SK-N-SH (cell line): ENCODE data around the gene DNASE1L2. TPM values are rescaled to one million over a fixed set of nuclear protein-coding genes. Genes with fewer than 3 reads are reported as not detected.

ENCODE experiments used
- CTCF ChIA-PET: fragments of 300-600, 350-600 bp; formaldehyde crosslinking; extraction: SDS; loops from one replicate; lab custom pipeline; 2021; lab: Yijun Ruan, JAX
- POLR2A ChIA-PET: fragments of 350-600 bp; sonication (Branson Sonifier 250); formaldehyde crosslinking; extraction: SDS; loops from one replicate; lab custom pipeline; 2020; ENCODE audit warnings: antibody characterized with exemption, inconsistent platforms; lab: Yijun Ruan, JAX
- DNase-seq: peaks from one replicate; pipeline ENCODE4 v3.0.0; 2012
- H2AFZ ChIP-seq: fragments of 200-600 bp; sonication (generic); 2 replicates; pipeline ENCODE4 v1.8.1; 2016; ENCODE audit warnings: antibody characterized with exemption, mild to moderate bottlenecking, low read depth
- H3F3A ChIP-seq: fragments of 200-600 bp; sonication (generic); replicated peaks from 2 replicates; pipeline ENCODE3; 2016; ENCODE audit warnings: antibody characterized with exemption, mild to moderate bottlenecking; ENCODE audit not compliant: insufficient read depth
- H3K27ac ChIP-seq, 2 experiments: fragments of 200-500 bp in 1 of 2; fragments of 200-600 bp in 1 of 2; sonication (Bioruptor generic) in 1 of 2; sonication (generic), shearing (Covaris generic) in 1 of 2; 2 replicates each; pipeline versions ENCODE4 v1.5.1 to v1.6.1; 2014 to 2016; ENCODE audit warnings: low read depth in 2 of 2, inconsistent platforms in 1 of 2, low read length in 1 of 2, mild to moderate bottlenecking in 1 of 2, mixed read lengths in 1 of 2
- H3K27me3 ChIP-seq: fragments of 200-600 bp; sonication (generic), shearing (Covaris generic); 2 replicates; pipeline ENCODE4 v1.6.1; 2016; ENCODE audit warnings: mixed run types; ENCODE audit not compliant: insufficient read depth
- H3K36me3 ChIP-seq, 2 experiments: fragments of 200-500 bp in 1 of 2; fragments of 200-600 bp in 1 of 2; sonication (Bioruptor generic) in 1 of 2; sonication (generic) in 1 of 2; replicated peaks in 1 of 2; 2 replicates each; pipeline versions ENCODE3 to v1.5.1; 2014 to 2016; ENCODE audit warnings: low read length in 1 of 2, mild to moderate bottlenecking in 1 of 2; ENCODE audit not compliant: insufficient read depth in 2 of 2, control insufficient read depth in 1 of 2
- H3K4me1 ChIP-seq, 2 experiments: fragments of 200-500 bp in 1 of 2; fragments of 200-600 bp in 1 of 2; sonication (Bioruptor generic) in 1 of 2; sonication (generic), shearing (Covaris generic) in 1 of 2; 2 replicates each; pipeline versions ENCODE4 v1.5.1 to v1.6.1; 2014 to 2016; ENCODE audit warnings: low read depth in 1 of 2, low read length in 1 of 2, mixed run types in 1 of 2; ENCODE audit not compliant: insufficient read depth in 2 of 2, control insufficient read depth in 1 of 2
- H3K4me2 ChIP-seq: fragments of 200-600 bp; sonication (generic), shearing (Covaris generic); 2 replicates; pipeline ENCODE4 v1.6.1; 2017; ENCODE audit warnings: mixed run types
- H3K4me3 ChIP-seq, 2 experiments: fragments of 200-500 bp in 1 of 2; fragments of 200-600 bp in 1 of 2; sonication (Bioruptor generic) in 1 of 2; sonication (generic), shearing (Covaris generic) in 1 of 2; 2 replicates each; pipeline versions ENCODE4 v1.5.1 to v1.8.1; 2014 to 2016; ENCODE audit warnings: low read depth in 2 of 2, inconsistent platforms in 1 of 2, low read length in 1 of 2, mild to moderate bottlenecking in 1 of 2, mixed read lengths in 1 of 2, moderate library complexity in 1 of 2
- H3K79me2 ChIP-seq: fragments of 200-600 bp; sonication (generic); 2 replicates; pipeline ENCODE4 v1.8.1; 2017; ENCODE audit warnings: mild to moderate bottlenecking; ENCODE audit not compliant: insufficient read depth
- H3K9ac ChIP-seq: fragments of 200-600 bp; sonication (generic); 2 replicates; pipeline ENCODE4 v1.6.1; 2017; ENCODE audit warnings: mixed run types
- H3K9me2 ChIP-seq: fragments of 200-600 bp; sonication (generic); 2 replicates; pipeline ENCODE4 v1.6.1; 2017; ENCODE audit warnings: mixed run types
- H3K9me3 ChIP-seq: fragments of 200-600 bp; sonication (generic); 2 replicates; pipeline ENCODE4 v1.6.1; 2017; ENCODE audit warnings: mixed run types, mild to moderate bottlenecking, moderate library complexity
- H4K20me1 ChIP-seq: fragments of 200-600 bp; sonication (generic); 2 replicates; pipeline ENCODE4 v1.6.1; 2017; ENCODE audit warnings: mild to moderate bottlenecking, mixed run types; ENCODE audit not compliant: insufficient read depth
- CHD2 ChIP-seq: fragments of 150-350 bp; IDR thresholded peaks from 2 replicates; pipeline ENCODE4 v1.6.1; 2018; ENCODE audit warnings: low read length; ENCODE audit not compliant: partially characterized antibody
- EZH2phosphoT487 ChIP-seq: fragments of 200-600 bp; sonication (generic); IDR thresholded peaks from 2 replicates; pipeline ENCODE4 v1.6.1; 2017; ENCODE audit warnings: low read depth, mixed run types, mild to moderate bottlenecking, antibody characterized with exemption, moderate library complexity, borderline replicate concordance
- FOXJ3 ChIP-seq: sonication (generic); formaldehyde crosslinking; IDR thresholded peaks from 2 replicates; pipeline ENCODE4 v1.5.1; 2020; ENCODE audit warnings: mild to moderate bottlenecking, missing genetic modification reagents
- GABPA ChIP-seq: IDR thresholded peaks from 2 replicates; pipeline ENCODE4 v1.4.0; 2012; ENCODE audit warnings: low read depth, mild to moderate bottlenecking
- GATA2 ChIP-seq: sonication (generic); formaldehyde crosslinking; IDR thresholded peaks from 2 replicates; pipeline ENCODE4 v1.5.0; 2020; ENCODE audit warnings: mild to moderate bottlenecking, missing genetic modification reagents
- MEF2A ChIP-seq: IDR thresholded peaks from 2 replicates; pipeline ENCODE4 v1.4.0; 2012; ENCODE audit warnings: low read depth, borderline replicate concordance
- MXI1 ChIP-seq: IDR thresholded peaks from 2 replicates; pipeline ENCODE4 v1.6.1; 2012; ENCODE audit warnings: mild to moderate bottlenecking, low read depth, low read length, improper control_type of control experiment
- NRF1 ChIP-seq: IDR thresholded peaks from 2 replicates; pipeline ENCODE4 v1.6.1; 2012; ENCODE audit warnings: low read depth, mild to moderate bottlenecking, low read length
- POLR2AphosphoS5 ChIP-seq: IDR thresholded peaks from 2 replicates; pipeline ENCODE4 v1.6.1; 2012; ENCODE audit warnings: low read depth, low read length
- RAD21 ChIP-seq: IDR thresholded peaks from 2 replicates; pipeline ENCODE4 v1.6.1; 2012; ENCODE audit warnings: mild to moderate bottlenecking, low read length
- RCOR1 ChIP-seq: fragments of 150-350 bp; IDR thresholded peaks from 2 replicates; pipeline ENCODE4 v1.6.1; 2017; ENCODE audit warnings: antibody characterized with exemption, low read length
- SMC3 ChIP-seq: IDR thresholded peaks from 2 replicates; pipeline ENCODE4 v1.6.1; 2012; ENCODE audit warnings: low read depth, low read length, improper control_type of control experiment
- TCF12 ChIP-seq: IDR thresholded peaks from 2 replicates; pipeline ENCODE4 v1.4.0; 2012
- TEAD4 ChIP-seq: IDR thresholded peaks from 2 replicates; pipeline ENCODE4 v1.4.0; 2012; ENCODE audit warnings: mild to moderate bottlenecking, borderline replicate concordance; ENCODE audit not compliant: insufficient read depth
- WGBS: methylation state at CpG from one replicate; pipeline ENCODE4 v1.1.6; 2017; ENCODE audit warnings: low lambda C conversion rate; 5-methylcytosine and 5-hydroxymethylcytosine counted together
- polyA plus RNA-seq, 3 experiments: library from polyadenylated mRNA; depleted of rRNA; stranded (reverse); fragments of >200 nt; gene quantifications; 2 replicates each; pipeline ENCODE4 v1.2.3, GENCODE V29; 2012
- TF ChIP-seq, protein P1 (sequence below): fragments of 200-600 bp; sonication (generic); IDR thresholded peaks from 2 replicates; pipeline ENCODE4 v1.6.1; 2017; ENCODE audit warnings: antibody characterized with exemption, mild to moderate bottlenecking, moderate library complexity
- TF ChIP-seq, protein P2 (sequence below): IDR thresholded peaks from 2 replicates; pipeline ENCODE4 v1.4.0; 2012; ENCODE audit warnings: low read depth, borderline replicate concordance
- TF ChIP-seq, protein P3 (sequence below): fragments of 150-350 bp; IDR thresholded peaks from 2 replicates; pipeline ENCODE4 v1.6.1; 2017; ENCODE audit warnings: antibody characterized with exemption, low read length, low read depth, borderline replicate concordance
- TF ChIP-seq, protein P4 (sequence below): IDR thresholded peaks from 2 replicates; pipeline ENCODE4; 2012

Gene DNASE1L2
- polyA plus RNA-seq, 1 of the 3 experiments (the other 2 are of a cell fraction): 2.5 TPM

DNA sequence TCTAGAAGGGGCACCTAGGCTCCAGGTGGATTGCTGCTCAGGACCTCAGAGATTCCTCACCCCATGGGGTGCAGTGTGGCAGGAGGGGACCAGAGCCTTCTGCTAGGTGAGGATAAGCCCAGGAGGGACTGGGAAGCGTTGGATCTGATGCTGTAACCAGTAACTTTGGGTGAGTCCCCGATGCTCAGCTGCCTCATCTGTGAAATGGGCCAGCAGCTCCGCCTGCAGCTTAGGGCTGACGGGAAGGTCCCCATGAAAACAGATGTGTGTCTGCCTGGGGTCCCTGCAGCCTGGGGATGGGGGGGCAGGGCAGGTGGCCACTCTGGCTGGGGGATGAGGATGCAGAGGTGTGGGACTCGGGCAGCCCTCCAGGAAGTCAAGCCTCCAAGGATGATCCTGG lies 37.1 kb upstream of the DNASE1L2 start:
- POLR2A ChIA-PET: interaction anchor here (1.7 kb wide), 1 partner anchor 44 kb away, joined by 5 read pairs; the partner anchor contains the start of gene TRAF7
- peaks cover 0 to 18% of the 10 kb centered on the region in 2 experiments; a peak in 1 of 4 replicates for H3K4me1 ChIP-seq
- H4K20me1 ChIP-seq: no peaks in the 10 kb centered on the region
- no peak overlapping the region for H3K4me2 ChIP-seq
- no peaks in the 10 kb centered on the region for H3F3A ChIP-seq
- no peak for DNase-seq
- H2AFZ ChIP-seq: no peak overlapping the region
- H3K36me3 ChIP-seq: no peaks in the 10 kb centered on the region
- no peaks in the 10 kb centered on the region for H3K9me3 ChIP-seq
- no peak overlapping the region for H3K9ac ChIP-seq
- CTCF ChIA-PET: interaction anchor here (1.0 kb wide), 2 partner anchors 46 to 52 kb away, joined by 3 to 4 read pairs; partner anchors contain the start of gene ECI1
- H3K27me3 ChIP-seq: no peaks in the 10 kb centered on the region
- WGBS: 62% methylated on average over 3 of the region's 5 CpGs
- TF ChIP-seq TCF12: no peak
- no peak for TF ChIP-seq POLR2AphosphoS5
- TF ChIP-seq MXI1: no peak
- TF ChIP-seq, protein P1, sequence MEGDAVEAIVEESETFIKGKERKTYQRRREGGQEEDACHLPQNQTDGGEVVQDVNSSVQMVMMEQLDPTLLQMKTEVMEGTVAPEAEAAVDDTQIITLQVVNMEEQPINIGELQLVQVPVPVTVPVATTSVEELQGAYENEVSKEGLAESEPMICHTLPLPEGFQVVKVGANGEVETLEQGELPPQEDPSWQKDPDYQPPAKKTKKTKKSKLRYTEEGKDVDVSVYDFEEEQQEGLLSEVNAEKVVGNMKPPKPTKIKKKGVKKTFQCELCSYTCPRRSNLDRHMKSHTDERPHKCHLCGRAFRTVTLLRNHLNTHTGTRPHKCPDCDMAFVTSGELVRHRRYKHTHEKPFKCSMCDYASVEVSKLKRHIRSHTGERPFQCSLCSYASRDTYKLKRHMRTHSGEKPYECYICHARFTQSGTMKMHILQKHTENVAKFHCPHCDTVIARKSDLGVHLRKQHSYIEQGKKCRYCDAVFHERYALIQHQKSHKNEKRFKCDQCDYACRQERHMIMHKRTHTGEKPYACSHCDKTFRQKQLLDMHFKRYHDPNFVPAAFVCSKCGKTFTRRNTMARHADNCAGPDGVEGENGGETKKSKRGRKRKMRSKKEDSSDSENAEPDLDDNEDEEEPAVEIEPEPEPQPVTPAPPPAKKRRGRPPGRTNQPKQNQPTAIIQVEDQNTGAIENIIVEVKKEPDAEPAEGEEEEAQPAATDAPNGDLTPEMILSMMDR: no peak
- no peaks in the 10 kb centered on the region for H3K9me2 ChIP-seq
- no peaks in the 10 kb centered on the region for H3K79me2 ChIP-seq
- H3K4me3 ChIP-seq: no peak overlapping the region
- no peak overlapping the region for H3K27ac ChIP-seq

DNA sequence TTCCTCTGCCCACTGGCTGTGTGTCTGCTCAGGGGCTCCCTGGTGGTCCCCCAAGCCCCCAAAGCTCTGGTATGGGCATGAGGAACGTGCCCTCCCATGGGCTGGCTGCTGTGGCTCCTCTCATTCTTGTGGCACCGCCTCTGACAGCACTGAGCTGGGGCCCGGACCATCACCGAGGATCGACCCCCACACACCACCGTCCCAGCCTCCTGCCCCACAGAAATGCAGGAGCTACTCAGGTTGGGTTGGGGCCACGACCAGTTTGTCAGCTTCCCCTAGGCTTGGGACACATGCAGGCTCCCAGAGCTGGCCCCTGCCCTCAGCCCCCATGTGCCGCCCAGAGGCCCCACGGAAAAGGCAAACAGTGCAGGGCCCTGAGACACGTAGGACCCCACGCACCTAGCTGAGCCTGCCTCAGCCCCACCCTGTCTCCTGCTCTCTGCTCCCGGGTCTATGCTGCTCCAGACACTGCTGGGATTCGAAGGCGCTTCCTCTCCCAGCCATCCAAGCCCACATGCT lies 36.6 kb upstream of the DNASE1L2 start:
- Histone ChIP-seq H3F3A (peaks cover 4% of the 10 kb centered on the region), H4K20me1 (no peaks in the 10 kb centered on the region), H3K9me3 (no peaks in the 10 kb centered on the region), H3K79me2 (no peaks in the 10 kb centered on the region), H3K4me1 (peaks cover 0 to 17% of the 10 kb centered on the region in 2 experiments; a peak in 2 of 4 replicates), H3K27me3 (no peaks in the 10 kb centered on the region), H2AFZ (no peak overlapping the region), H3K27ac (no peak overlapping the region), H3K9me2 (no peaks in the 10 kb centered on the region), H3K4me3 (no peak overlapping the region), H3K9ac (no peak overlapping the region), H3K4me2 (no peak overlapping the region), H3K36me3 (no peaks in the 10 kb centered on the region)
- ChIA-PET CTCF (no interaction called here), POLR2A (interaction anchor here (1.7 kb wide), 1 partner anchor 44 kb away, joined by 5 read pairs; the partner anchor contains the start of gene TRAF7)
- DNase-seq: no peak
- TF ChIP-seq GABPA (no peak), CHD2 (no peak), SMC3 (no peak), TEAD4 (no peak), RCOR1 (no peak), MEF2A (no peak), TCF12 (no peak), EZH2phosphoT487 (no peak), NRF1 (no peak), MXI1 (no peak), GATA2 (CRISPR knock-in tag) (no peak), POLR2AphosphoS5 (no peak), RAD21 (no peak), FOXJ3 (CRISPR knock-in tag) (no peak)
- TF ChIP-seq, protein P2, sequence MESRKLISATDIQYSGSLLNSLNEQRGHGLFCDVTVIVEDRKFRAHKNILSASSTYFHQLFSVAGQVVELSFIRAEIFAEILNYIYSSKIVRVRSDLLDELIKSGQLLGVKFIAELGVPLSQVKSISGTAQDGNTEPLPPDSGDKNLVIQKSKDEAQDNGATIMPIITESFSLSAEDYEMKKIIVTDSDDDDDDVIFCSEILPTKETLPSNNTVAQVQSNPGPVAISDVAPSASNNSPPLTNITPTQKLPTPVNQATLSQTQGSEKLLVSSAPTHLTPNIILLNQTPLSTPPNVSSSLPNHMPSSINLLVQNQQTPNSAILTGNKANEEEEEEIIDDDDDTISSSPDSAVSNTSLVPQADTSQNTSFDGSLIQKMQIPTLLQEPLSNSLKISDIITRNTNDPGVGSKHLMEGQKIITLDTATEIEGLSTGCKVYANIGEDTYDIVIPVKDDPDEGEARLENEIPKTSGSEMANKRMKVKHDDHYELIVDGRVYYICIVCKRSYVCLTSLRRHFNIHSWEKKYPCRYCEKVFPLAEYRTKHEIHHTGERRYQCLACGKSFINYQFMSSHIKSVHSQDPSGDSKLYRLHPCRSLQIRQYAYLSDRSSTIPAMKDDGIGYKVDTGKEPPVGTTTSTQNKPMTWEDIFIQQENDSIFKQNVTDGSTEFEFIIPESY: no peak
- TF ChIP-seq, protein P3, sequence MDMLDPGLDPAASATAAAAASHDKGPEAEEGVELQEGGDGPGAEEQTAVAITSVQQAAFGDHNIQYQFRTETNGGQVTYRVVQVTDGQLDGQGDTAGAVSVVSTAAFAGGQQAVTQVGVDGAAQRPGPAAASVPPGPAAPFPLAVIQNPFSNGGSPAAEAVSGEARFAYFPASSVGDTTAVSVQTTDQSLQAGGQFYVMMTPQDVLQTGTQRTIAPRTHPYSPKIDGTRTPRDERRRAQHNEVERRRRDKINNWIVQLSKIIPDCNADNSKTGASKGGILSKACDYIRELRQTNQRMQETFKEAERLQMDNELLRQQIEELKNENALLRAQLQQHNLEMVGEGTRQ: no peak
- TF ChIP-seq, protein P4, sequence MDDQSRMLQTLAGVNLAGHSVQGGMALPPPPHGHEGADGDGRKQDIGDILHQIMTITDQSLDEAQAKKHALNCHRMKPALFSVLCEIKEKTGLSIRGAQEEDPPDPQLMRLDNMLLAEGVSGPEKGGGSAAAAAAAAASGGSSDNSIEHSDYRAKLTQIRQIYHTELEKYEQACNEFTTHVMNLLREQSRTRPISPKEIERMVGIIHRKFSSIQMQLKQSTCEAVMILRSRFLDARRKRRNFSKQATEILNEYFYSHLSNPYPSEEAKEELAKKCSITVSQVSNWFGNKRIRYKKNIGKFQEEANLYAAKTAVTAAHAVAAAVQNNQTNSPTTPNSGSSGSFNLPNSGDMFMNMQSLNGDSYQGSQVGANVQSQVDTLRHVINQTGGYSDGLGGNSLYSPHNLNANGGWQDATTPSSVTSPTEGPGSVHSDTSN: no peak
- WGBS: 71% methylated on average over 5 of the region's 14 CpGs
